Neural cell (in vitro differentiated cells): ENCODE results near the gene IGFBP4. TPM values are rescaled to one million over a fixed set of nuclear protein-coding genes. Genes with fewer than 3 reads are reported as not detected.

Experiments
- H2AFZ ChIP-seq: fragments of 200-600, 300-800 bp; sonication (generic), shearing (Covaris generic); 2 replicates; pipeline ENCODE4 v1.6.0; 2014; ENCODE audit warnings: low read depth, mild to moderate bottlenecking, antibody characterized with exemption, low read length, moderate library complexity
- H3F3A ChIP-seq: fragments of 200-600 bp; shearing (Covaris generic); 2 replicates; pipeline ENCODE4 v1.6.1; 2016; ENCODE audit warnings: mild to moderate bottlenecking, moderate library complexity, mixed read lengths, antibody characterized with exemption, low read length; ENCODE audit not compliant: insufficient read depth, poor library complexity, severe bottlenecking
- H3K27ac ChIP-seq: fragments of 200-600, 300-800 bp; sonication (generic), shearing (Covaris generic); 2 replicates; pipeline ENCODE4 v1.5.1; 2014; ENCODE audit warnings: mild to moderate bottlenecking, low read length, moderate library complexity
- H3K27me3 ChIP-seq: fragments of 300-800, 200-600 bp; sonication (generic), shearing (Covaris generic); 2 replicates; pipeline ENCODE4 v1.6.0; 2014; ENCODE audit warnings: mild to moderate bottlenecking, low read depth, low read length, moderate library complexity; ENCODE audit not compliant: insufficient read depth
- H3K36me3 ChIP-seq: fragments of 300-800, 200-600 bp; sonication (generic), shearing (Covaris generic); 2 replicates; pipeline ENCODE4 v1.5.1; 2014; ENCODE audit warnings: mild to moderate bottlenecking, antibody characterized with exemption, low read length, moderate library complexity; ENCODE audit not compliant: insufficient read depth
- H3K4me2 ChIP-seq: fragments of 300-800, 200-600 bp; sonication (generic), shearing (Covaris generic); 2 replicates; pipeline ENCODE4 v1.6.0; 2014; ENCODE audit warnings: mild to moderate bottlenecking, low read length
- H3K4me3 ChIP-seq: fragments of 300-800, 200-600 bp; sonication (generic), shearing (Covaris generic); 2 replicates; pipeline ENCODE4 v1.5.1; 2014; ENCODE audit warnings: mild to moderate bottlenecking, low read length, moderate library complexity
- H3K79me2 ChIP-seq: fragments of 200-600 bp; shearing (Covaris generic); replicated peaks from 2 replicates; pipeline ENCODE4 v1.6.0; 2014; ENCODE audit warnings: mild to moderate bottlenecking, low read length, moderate library complexity; ENCODE audit not compliant: insufficient read depth
- H3K9ac ChIP-seq: fragments of 300-800, 200-600 bp; sonication (generic), shearing (Covaris generic); 2 replicates; pipeline ENCODE4 v1.6.1; 2016; ENCODE audit warnings: mild to moderate bottlenecking, low read length, mixed read lengths
- H3K9me2 ChIP-seq: fragments of 200-600 bp; shearing (Covaris generic); 2 replicates; pipeline ENCODE4 v1.6.1; 2016; ENCODE audit warnings: mild to moderate bottlenecking, low read length, mixed read lengths; ENCODE audit not compliant: insufficient read depth
- H3K9me3 ChIP-seq: fragments of 200-600, 300-800 bp; sonication (generic), shearing (Covaris generic); 2 replicates; pipeline ENCODE4 v1.6.1; 2016; ENCODE audit warnings: mild to moderate bottlenecking, mixed run types, low read length, moderate library complexity, mixed read lengths
- H4K20me1 ChIP-seq: fragments of 200-600 bp; shearing (Covaris generic); 2 replicates; pipeline ENCODE4 v1.6.1; 2016; ENCODE audit warnings: mild to moderate bottlenecking, mixed run types; ENCODE audit not compliant: insufficient read depth
- CTCF ChIP-seq: fragments of 450-650 bp; IDR thresholded peaks from 2 replicates; pipeline ENCODE4 v1.5.1; 2014; ENCODE audit warnings: antibody characterized with exemption, mild to moderate bottlenecking, moderate library complexity; ENCODE audit not compliant: poor library complexity, severe bottlenecking
- EP300 ChIP-seq: fragments of 450-650 bp; conservative IDR thresholded peaks from 2 replicates; pipeline ENCODE4 v1.6.1; 2014; ENCODE audit warnings: antibody characterized with exemption, mild to moderate bottlenecking, moderate library complexity; ENCODE audit not compliant: poor library complexity, severe bottlenecking
- EZH2 ChIP-seq: fragments of 200-600, 300-800 bp; shearing (Covaris generic), sonication (generic); IDR thresholded peaks from 2 replicates; pipeline ENCODE4 v1.6.1; 2014; ENCODE audit warnings: antibody characterized with exemption, low read length, borderline replicate concordance, mild to moderate bottlenecking; ENCODE audit not compliant: insufficient read depth, poor library complexity, severe bottlenecking
- MXI1 ChIP-seq: fragments of 450-650 bp; conservative IDR thresholded peaks from 2 replicates; pipeline ENCODE4 v1.6.1; 2014; ENCODE audit warnings: antibody characterized with exemption, mild to moderate bottlenecking; ENCODE audit not compliant: poor library complexity, severe bottlenecking
- POLR2AphosphoS5 ChIP-seq: IDR thresholded peaks from 2 replicates; pipeline ENCODE4 v1.6.1; 2012
- RAD21 ChIP-seq: fragments of 450-650 bp; conservative IDR thresholded peaks from 2 replicates; pipeline ENCODE4 v1.6.1; 2014; ENCODE audit warnings: antibody characterized with exemption, mild to moderate bottlenecking, moderate library complexity
- REST ChIP-seq: IDR thresholded peaks from 2 replicates; pipeline ENCODE4 v1.6.1; 2012; ENCODE audit warnings: borderline replicate concordance
- SMC3 ChIP-seq: fragments of 450-650 bp; conservative IDR thresholded peaks from 2 replicates; pipeline ENCODE4 v1.6.1; 2014; ENCODE audit warnings: antibody characterized with exemption, mild to moderate bottlenecking, moderate library complexity; ENCODE audit not compliant: poor library complexity
- TAF1 ChIP-seq: IDR thresholded peaks from 2 replicates; pipeline ENCODE4 v1.6.1; 2012; ENCODE audit warnings: low read depth
- polyA plus RNA-seq: library from polyadenylated mRNA; depleted of rRNA; stranded (reverse); fragments of >200 nt; gene quantifications from 2 replicates; pipeline ENCODE4 v1.2.3, GENCODE V29; 2014

IGFBP4 gene
- polyA plus RNA-seq, 1 donor from 2014 or later = 1.3 TPM

DNA sequence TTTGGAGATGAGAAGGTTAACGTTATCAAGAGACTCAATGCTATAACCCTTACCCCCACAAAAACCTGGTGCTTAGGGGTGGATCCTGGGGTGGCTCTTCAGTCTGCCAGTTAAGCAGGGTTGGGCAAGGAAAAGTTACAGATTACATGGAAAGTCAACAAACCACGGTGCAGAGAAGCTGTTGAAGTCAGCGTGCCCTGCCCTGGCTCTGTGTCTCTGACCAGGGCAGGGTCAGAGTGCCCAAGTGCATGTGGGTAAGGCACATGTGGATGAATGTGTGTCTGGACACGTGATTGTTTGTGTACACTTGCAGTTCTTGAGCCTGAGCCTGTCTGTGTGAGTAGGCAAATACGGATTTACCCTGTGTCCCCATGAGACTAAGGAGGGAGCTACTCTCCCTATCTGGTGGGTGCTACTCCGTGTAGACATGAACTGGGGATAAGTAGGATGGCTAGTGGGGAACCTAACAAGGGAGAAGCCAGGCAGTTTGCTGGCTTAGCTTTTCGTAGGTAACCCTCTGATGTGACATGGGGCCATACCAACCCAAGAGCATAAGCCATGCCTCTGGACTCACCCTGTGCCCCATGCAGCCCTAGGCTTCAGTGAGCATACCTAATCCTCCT lies 5.5 kb downstream of the IGFBP4 start:
- no peaks in the 10 kb centered on the region for H3K9me3 ChIP-seq
- no peaks in the 10 kb centered on the region for H3F3A ChIP-seq
- no peaks in the 10 kb centered on the region for H3K79me2 ChIP-seq
- no peaks in the 10 kb centered on the region for H3K36me3 ChIP-seq
- H3K9me2 ChIP-seq = no peaks in the 10 kb centered on the region
- H4K20me1 ChIP-seq = no peaks in the 10 kb centered on the region
- no peak overlapping the region for H3K4me3 ChIP-seq
- H3K27me3 ChIP-seq = peaks cover 6% of the 10 kb centered on the region
- H3K4me2 ChIP-seq = no peak overlapping the region
- H3K9ac ChIP-seq = no peak overlapping the region
- H2AFZ ChIP-seq = no peak overlapping the region
- no peak for TF ChIP-seq EZH2
- TF ChIP-seq TAF1 = no peak
- TF ChIP-seq SMC3 = no peak
- no peak for TF ChIP-seq MXI1
- no peak for TF ChIP-seq RAD21
- TF ChIP-seq CTCF = no peak
- no peak for TF ChIP-seq REST
- no peak for TF ChIP-seq POLR2AphosphoS5
- TF ChIP-seq EP300 = no peak
- H3K27ac ChIP-seq = no peak overlapping the region

- Histone ChIP-seq H4K20me1 (no peaks in the 10 kb centered on the region), H3K27ac (no peak overlapping the region), H3K36me3 (no peaks in the 10 kb centered on the region), H2AFZ (no peak overlapping the region), H3K79me2 (no peaks in the 10 kb centered on the region), H3K4me2 (no peak overlapping the region), H3K4me3 (no peak overlapping the region), H3F3A (no peaks in the 10 kb centered on the region), H3K27me3 (no peaks in the 10 kb centered on the region), H3K9ac (no peak overlapping the region), H3K9me2 (no peaks in the 10 kb centered on the region), H3K9me3 (no peaks in the 10 kb centered on the region)
- TF ChIP-seq SMC3 (no peak), EZH2 (no peak), MXI1 (no peak)
These were observed 6.9 kb downstream of the IGFBP4 start for GRCh38 chr17:40450175-40450574.
